GM18951 (cell line): ENCODE measurements around the gene OTOS.

Experiments
- POLR2A ChIP-seq: IDR thresholded peaks from 4 replicates; pipeline ENCODE4 v1.6.1; 2011; ENCODE audit warnings: mild to moderate bottlenecking; ENCODE audit not compliant: insufficient read length, insufficient read depth; ENCODE audit errors: extremely low read depth
- in situ Hi-C: fragments of 300-500 bp; cut with MboI; formaldehyde crosslinking; loops from one replicate; pipeline ENCODE4 v1.12.0; 2022; ENCODE audit warnings: low sequenced_read_pairs, mixed read lengths, inconsistent platforms; ENCODE audit not compliant: unreplicated experiment

Gene OTOS

DNA sequence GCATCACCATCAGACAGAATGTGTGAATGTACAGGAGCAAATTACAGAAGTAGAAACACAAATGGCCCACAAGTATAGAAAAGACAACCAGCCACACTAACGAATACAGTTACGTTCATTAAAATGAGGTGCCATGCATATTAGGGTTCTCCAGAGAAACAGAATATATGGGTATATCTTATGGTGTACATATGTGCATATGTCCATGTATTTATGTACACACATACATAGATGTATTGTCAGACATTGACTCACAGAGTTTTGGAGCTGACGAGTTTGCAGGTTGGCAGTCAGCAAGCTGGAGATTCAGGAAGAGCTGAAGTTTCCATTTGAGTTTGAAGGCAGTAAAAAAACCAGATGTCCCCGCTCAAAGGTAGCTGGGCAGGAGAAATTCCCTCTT lies 37.3 kb downstream of the OTOS start:
- in situ Hi-C loops, result no loop called here
- no peak for TF ChIP-seq POLR2A

DNA sequence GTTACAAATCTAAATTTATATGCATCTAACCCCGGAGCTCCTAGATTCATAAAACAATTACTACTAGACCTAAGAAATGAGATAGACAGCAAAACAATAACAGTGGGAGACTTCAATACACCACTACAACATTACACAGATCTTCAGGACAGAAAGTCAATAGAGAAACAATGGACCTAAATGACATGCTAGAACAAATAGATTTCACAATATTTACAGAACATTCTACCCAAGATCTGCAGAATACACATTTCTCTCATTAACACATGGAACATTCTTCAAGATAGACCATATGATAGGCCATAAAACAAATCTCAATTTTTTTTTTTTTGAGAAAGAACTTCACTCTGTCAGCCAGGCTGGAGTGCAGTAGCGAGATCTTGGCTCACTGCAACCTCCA lies 42.1 kb downstream of the OTOS start:
- in situ Hi-C loops, result no loop called here
- no peak for TF ChIP-seq POLR2A

DNA sequence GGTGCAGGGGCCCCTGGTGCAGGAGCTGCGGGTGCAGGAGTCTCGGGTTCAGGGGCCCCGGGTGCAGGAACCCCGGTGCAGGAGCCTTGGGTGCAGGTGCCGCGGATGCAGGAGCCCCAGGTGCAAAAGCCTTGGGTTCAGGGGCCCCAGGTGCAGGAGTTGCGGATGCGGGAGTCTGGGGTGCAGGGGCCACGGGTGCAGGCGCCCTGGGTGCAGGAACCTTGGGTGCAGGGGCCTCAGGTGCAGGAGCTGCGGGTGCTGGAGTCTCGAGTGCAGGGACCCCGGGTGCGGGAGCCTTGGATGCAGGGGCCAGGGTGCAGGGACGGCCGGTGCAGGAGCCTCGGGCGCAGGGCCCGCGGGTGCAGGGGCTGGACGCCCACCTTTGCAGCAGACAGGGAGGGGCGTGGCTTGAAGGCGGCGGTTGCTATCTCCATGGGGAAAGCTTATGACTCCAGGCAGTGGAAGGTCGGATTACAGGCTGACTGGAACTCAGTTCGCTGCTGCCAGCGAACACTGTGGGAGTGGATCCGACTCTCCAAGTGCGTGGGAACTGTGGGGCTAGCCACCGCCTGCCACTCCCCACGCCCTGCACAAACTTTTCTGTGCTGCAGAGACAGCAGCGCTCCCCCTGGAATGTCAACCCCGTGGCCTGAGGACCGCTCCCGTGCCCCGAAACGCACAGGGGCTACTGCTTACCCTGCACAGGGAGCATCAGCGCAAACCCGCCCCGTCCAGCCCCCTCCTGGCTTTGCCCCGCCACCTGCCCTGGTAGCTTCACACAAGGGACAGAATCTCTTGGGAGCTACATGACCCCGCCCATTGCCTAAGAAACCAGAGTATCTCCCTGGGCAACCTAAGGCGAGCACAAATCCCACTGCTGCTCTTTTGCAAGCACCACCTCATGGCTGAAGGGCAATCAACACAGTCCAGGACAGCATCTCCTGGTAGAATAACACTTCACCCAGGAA lies 44.6 kb downstream of the OTOS start:
- TF ChIP-seq POLR2A, result no peak
- in situ Hi-C loops, result no loop called here

DNA sequence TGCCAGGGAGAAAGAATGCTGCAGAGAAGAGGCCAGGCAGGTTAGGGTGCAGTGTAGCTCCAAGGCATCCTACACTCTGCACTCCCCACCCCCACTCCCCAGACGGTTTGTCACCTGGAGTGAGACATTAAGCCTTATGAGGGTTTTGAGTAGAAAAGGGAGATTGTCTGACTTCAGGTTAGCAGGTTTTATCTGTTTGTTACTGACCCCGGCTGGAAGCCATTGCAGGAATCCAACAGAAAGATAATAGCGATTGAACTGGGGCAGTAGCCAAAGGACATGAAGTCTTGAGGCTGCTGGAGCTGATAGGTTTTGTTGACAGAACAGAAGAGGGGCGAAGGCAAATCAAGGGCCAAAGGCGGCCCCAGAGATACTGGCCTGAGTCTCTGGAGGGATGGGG lies 51.2 kb downstream of the OTOS start:
- in situ Hi-C loops, result no loop called here
- no peak for TF ChIP-seq POLR2A
